ENCODE results near the gene SHB. TPM values are rescaled to one million over a fixed set of nuclear protein-coding genes. Genes with fewer than 3 reads are reported as not detected.

The SHB gene
- total and polyA plus RNA-seq, 2 of the 8 experiments (the other 6 are each of a cell fraction or from before 2014, with no cell fraction given), result 4.1 to 12.6 TPM

DNA sequence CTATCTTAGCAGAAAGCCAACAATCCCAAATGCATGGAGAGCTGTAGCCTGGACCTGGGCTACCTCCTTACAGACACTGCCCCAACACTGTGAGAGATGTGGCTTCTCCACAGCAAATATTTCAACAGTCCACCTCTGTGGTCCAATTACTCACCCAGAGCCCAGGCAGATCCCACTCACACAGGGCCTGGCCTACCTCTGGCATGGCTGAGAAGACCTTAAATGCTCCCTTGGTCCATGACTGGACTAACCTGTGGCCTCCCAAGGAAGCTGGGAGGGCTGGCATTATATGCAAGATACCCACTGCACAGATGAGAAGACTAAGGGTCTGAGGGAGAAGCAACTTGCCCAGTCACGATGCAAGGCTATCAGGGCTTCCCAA is 142.3 kb downstream of the SHB start:
- H2BK20ac ChIP-seq (ENCODE audit: low read length), result no peak overlapping the region
- H3K14ac ChIP-seq (ENCODE audit: insufficient read length), result no peak overlapping the region
- peaks cover 0 to 25% (median 13%) of the 10 kb centered on the region in 4 experiments; a peak in 5 of 7 replicates for H3K4me1 ChIP-seq (replicated peaks in 1 of 4; ENCODE audit: control insufficient read depth in 3 of 4, insufficient read depth in 4 of 4, low read length in 3 of 4)
- ChIA-PET POLR2A (ENCODE audit: partially characterized antibody) (no interaction called here), CTCF (ENCODE audit: partially characterized antibody) (interaction anchor here (0.5 to 1.1 kb wide), 3 partner anchors 31 to 223 kb away, joined by 3 read pairs; no protein-coding TSS in a partner anchor)
- no peak overlapping the region for H4K5ac ChIP-seq (ENCODE audit: insufficient read length, low read depth, low read length)
- H3K9ac ChIP-seq (replicated peaks in 1 of 4; ENCODE audit: extremely low read depth in 1 of 4, low read depth in 3 of 4, low read length in 3 of 4), result no peak overlapping the region
- H2AFZ ChIP-seq (ENCODE audit: low read length), result no peak overlapping the region
- no peak overlapping the region for H2AK5ac ChIP-seq (ENCODE audit: low read depth, low read length)
- no peak overlapping the region for H3K56ac ChIP-seq (replicated peaks; ENCODE audit: insufficient read length, low read depth, low read length)
- H3K23me2 ChIP-seq (ENCODE audit: low read depth, low read length), result no peaks in the 10 kb centered on the region
- no peak overlapping the region for H3K23ac ChIP-seq (ENCODE audit: insufficient read length)
- no peak overlapping the region for H3K4ac ChIP-seq (replicated peaks; ENCODE audit: insufficient read length, low read depth, low read length)
- no peaks in the 10 kb centered on the region for H3K9me3 ChIP-seq (ENCODE audit: insufficient read depth in 2 of 2, low read depth in 1 of 2, low read length in 1 of 2)
- 88% methylated on average over 1 of the region's 1 CpG; no CpG with 5 or more reads in 1 of the 2 experiments for WGBS, 2 experiments (ENCODE audit: extremely low coverage in 1 of 2, insufficient coverage in 1 of 2, insufficient read length in 1 of 2, insufficient replicate concordance in 2 of 2, low coverage in 1 of 2, low lambda C conversion rate in 2 of 2, missing lambda C conversion rate in 1 of 2)
- H2BK12ac ChIP-seq (ENCODE audit: low read depth, low read length), result no peak overlapping the region
- DNase-seq (ENCODE audit: low read depth in 1 of 2, low spot score in 2 of 2), result no peak
- H3K27me3 ChIP-seq (replicated peaks in 1 of 4; ENCODE audit: control insufficient read depth in 3 of 4, extremely low read depth in 1 of 4, insufficient read depth in 3 of 4, low read length in 3 of 4), result no peaks in the 10 kb centered on the region
- no peak overlapping the region for H3K4me3 ChIP-seq (ENCODE audit: extremely low read depth in 1 of 4, insufficient read depth in 2 of 4, low read depth in 3 of 4, low read length in 4 of 4)
- H3K79me1 ChIP-seq (ENCODE audit: low read depth, low read length), result peaks cover 2% of the 10 kb centered on the region; the same call in 1 of the 2 replicates
- H2BK15ac ChIP-seq (ENCODE audit: low read length), result no peak overlapping the region
- no peak overlapping the region for H4K8ac ChIP-seq (ENCODE audit: extremely low read depth, insufficient read depth, low read length)
- H3K4me2 ChIP-seq (ENCODE audit: insufficient read depth in 1 of 2, low read depth in 2 of 2, low read length in 2 of 2), result no peak overlapping the region
- H3K27ac ChIP-seq (ENCODE audit: low read depth, low read length), result no peak overlapping the region
- H2BK120ac ChIP-seq (replicated peaks; ENCODE audit: low read depth, low read length), result no peak overlapping the region
- H4K91ac ChIP-seq (replicated peaks; ENCODE audit: insufficient read length, low read length), result no peak overlapping the region
- H3K36me3 ChIP-seq (ENCODE audit: control insufficient read depth in 2 of 4, insufficient read depth in 4 of 4, low read length in 3 of 4), result no peaks in the 10 kb centered on the region
- no peak overlapping the region for H3K18ac ChIP-seq (ENCODE audit: extremely low read depth, low read length)
- H3K79me2 ChIP-seq (ENCODE audit: control insufficient read depth in 1 of 2, insufficient read depth in 2 of 2, low read length in 2 of 2), result no peaks in the 10 kb centered on the region
- H4K20me1 ChIP-seq (replicated peaks in 1 of 2; ENCODE audit: control insufficient read depth in 1 of 2, insufficient read depth in 2 of 2, low read length in 2 of 2), result peaks cover 0 to 3% of the 10 kb centered on the region in 2 experiments
- no peak for FAIRE-seq
- H2BK5ac ChIP-seq (ENCODE audit: low read depth, low read length), result no peak overlapping the region
- TF ChIP-seq POLR2A (IDR thresholded peaks at IDR 0.05; ENCODE audit: control extremely low read depth in 1 of 2, low read depth in 2 of 2, low read length in 2 of 2), result no peak
- TF ChIP-seq ZNF274 (IDR thresholded peaks at IDR 0.05; ENCODE audit: borderline replicate concordance, extremely low read depth, low read length), result no peak
- TF ChIP-seq PHF8 (conservative IDR thresholded peaks at IDR 0.05; ENCODE audit: low read depth, low read length), result no peak
- TF ChIP-seq TCF12 (IDR thresholded peaks at IDR 0.05; ENCODE audit: low read depth, low read length), result no peak
- TF ChIP-seq EGR1 (IDR thresholded peaks at IDR 0.05; ENCODE audit: borderline replicate concordance, low read depth, low read length), result no peak
- no peak for TF ChIP-seq SUZ12 (IDR thresholded peaks at IDR 0.05; ENCODE audit: low read length)
- TF ChIP-seq NRF1 (IDR thresholded peaks at IDR 0.05; ENCODE audit: low read depth, low read length), result no peak
- TF ChIP-seq TBP (IDR thresholded peaks at IDR 0.05; ENCODE audit: low read depth, low read length), result no peak
- TF ChIP-seq RBBP5 (IDR thresholded peaks at IDR 0.05; ENCODE audit: borderline replicate concordance, low read depth, low read length), result no peak
- no peak for TF ChIP-seq KDM5A (IDR thresholded peaks at IDR 0.05; ENCODE audit: low read length)
- TF ChIP-seq, protein P1, sequence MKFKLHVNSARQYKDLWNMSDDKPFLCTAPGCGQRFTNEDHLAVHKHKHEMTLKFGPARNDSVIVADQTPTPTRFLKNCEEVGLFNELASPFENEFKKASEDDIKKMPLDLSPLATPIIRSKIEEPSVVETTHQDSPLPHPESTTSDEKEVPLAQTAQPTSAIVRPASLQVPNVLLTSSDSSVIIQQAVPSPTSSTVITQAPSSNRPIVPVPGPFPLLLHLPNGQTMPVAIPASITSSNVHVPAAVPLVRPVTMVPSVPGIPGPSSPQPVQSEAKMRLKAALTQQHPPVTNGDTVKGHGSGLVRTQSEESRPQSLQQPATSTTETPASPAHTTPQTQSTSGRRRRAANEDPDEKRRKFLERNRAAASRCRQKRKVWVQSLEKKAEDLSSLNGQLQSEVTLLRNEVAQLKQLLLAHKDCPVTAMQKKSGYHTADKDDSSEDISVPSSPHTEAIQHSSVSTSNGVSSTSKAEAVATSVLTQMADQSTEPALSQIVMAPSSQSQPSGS (IDR thresholded peaks at IDR 0.05; ENCODE audit: low read length), result no peak
- TF ChIP-seq CBX5 (IDR thresholded peaks at IDR 0.05; ENCODE audit: low read depth, low read length), result no peak
- TF ChIP-seq SP2 (IDR thresholded peaks at IDR 0.05; ENCODE audit: low read length), result no peak
- TF ChIP-seq EZH2 (IDR thresholded peaks at IDR 0.05; ENCODE audit: low read depth, low read length, severe bottlenecking), result no peak
